Activated CD4-positive, CD25-positive, alpha-beta regulatory T cell treated with anti-CD3 and anti-CD28 coated beads, Interleukin-2, amount 50 U/mL, for 24 hours (primary cell): Measurements from ENCODE around the gene CPB2.

Source experiments
- ATAC-seq, 2 donors: fragments of 150-1000 bp; cut with Tn5 transposase; one replicate each; pipeline ENCODE4 v1.10.0; 2021; ENCODE audit warnings: mild to moderate bottlenecking in 1 of 2, moderate library complexity in 1 of 2

The CPB2 gene

GRCh38 chr13:46045424-46045823 lies 59.4 kb downstream of the CPB2 start:
- no peak for ATAC-seq

DNA sequence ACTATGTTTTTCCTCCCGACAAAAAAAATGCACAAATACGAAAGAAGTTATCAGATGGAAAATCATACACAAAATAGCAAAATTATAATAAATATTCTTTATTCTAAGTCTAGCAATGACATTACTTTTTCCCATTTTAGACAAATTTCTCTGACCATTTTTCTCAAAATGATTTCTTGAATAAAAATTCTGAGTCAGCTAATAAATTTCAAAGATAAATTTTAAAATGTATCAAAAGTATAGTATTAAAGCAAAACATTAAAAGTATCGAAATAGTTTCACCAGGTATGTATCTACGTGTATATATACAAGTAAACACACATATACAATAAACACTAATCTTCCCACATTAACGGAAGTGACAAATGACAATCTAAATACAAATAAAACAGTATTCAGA lies 61.2 kb downstream of the CPB2 start:
- no peak for ATAC-seq

DNA sequence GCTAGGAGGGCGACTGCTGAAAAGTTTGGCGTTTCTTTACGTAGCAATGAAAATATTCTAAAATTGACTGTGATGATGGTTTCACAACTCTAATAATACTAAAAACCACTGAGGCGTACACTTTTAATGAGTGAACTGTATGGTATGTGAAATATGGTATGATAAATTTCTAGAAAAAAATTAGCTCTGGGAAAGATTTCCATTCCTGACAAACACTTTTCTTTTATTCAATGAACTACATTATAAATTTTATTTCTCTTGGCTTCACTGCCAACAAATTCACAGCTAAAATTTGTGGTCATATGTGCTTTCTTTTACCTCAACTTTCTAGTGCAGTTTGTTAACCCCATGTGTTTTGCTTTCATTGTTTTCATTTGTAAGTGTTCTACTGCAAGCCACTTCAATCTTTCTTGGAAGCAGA lies 63.4 kb downstream of the CPB2 start:
- ATAC-seq, result no peak

DNA sequence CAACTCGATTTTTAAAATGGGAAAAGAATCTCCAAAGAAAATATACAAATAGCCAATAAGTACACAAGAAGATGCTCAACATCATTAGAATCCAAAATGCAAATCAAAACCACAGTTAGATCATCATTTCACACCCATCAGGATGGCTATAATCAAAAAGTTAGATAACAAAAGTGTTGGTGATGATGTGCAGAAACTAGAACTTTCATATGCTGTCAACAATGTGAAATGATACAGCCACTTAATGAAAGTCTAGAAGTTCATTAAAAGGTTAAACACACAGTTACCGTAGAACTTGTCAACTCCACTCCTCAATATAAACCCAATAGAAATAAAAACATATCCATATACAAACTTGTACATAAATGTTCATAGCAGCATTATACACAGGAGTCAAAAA lies 64.1 kb downstream of the CPB2 start:
- no peak for ATAC-seq

DNA sequence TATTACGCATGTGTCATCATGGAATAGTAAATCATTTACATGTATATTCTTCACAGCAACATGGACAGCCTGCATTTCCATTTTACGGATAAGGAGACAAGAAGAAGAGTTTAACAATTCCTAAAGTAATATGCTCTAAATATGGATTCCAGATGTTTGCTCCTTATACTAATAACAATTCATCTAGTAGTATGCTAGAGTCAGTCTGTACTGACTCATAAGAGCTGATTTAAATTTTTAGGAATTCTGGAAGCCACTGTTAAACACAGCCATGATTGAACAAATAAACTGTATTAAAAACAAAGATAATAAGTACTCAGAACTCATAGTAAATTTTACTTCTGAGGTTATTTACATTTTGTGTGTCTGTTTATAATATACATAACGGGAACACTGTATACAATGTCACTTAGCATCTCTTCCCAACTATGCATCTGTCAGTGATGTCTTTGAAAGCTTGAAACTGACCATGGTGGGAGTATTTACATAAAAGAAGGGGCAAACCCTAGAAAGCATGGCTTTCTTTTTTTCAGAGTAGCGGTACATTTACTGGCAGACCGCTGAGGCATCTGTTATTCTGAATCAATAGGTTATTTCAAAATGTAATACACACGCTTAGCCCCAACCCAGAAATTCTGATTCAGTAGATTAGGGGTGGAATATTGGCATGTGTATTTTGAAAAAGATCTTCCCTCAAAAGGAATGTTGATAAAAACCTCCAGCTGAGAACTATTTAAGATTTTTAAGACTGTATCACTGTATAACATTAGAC lies 65.2 kb downstream of the CPB2 start:
- ATAC-seq, result no peak

GRCh38 chr13:46038296-46038695 lies 66.5 kb downstream of the CPB2 start:
- ATAC-seq, result no peak

DNA sequence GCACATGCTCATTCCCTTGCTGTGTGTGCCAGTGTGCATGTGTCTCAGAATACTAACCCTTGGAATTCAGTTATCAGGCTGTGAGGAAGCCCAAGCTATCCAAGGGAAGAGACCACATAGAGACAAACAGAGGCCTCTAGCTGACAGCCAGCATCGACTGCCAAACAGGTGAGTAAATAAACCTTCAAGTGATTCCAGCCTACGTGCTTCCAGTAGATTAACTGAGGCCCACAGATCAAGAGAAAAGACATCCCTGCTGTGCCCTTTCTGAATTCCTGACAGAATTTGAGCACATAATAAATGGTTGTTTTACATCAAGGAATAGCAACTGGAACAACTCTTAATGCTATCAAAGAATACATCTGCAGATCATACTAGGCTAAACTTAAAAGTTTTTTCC lies 69.8 kb downstream of the CPB2 start:
- no peak for ATAC-seq

- no peak for ATAC-seq
Measured at GRCh38 chr13:46032341-46032740, 72.5 kb downstream of the CPB2 start.

GRCh38 chr13:46031581-46032263 lies 73.1 kb downstream of the CPB2 start:
- peak in 1 of 2 donors; percentile 38 for ATAC-seq

GRCh38 chr13:46025157-46025556 lies 79.7 kb downstream of the CPB2 start:
- ATAC-seq, result no peak

DNA sequence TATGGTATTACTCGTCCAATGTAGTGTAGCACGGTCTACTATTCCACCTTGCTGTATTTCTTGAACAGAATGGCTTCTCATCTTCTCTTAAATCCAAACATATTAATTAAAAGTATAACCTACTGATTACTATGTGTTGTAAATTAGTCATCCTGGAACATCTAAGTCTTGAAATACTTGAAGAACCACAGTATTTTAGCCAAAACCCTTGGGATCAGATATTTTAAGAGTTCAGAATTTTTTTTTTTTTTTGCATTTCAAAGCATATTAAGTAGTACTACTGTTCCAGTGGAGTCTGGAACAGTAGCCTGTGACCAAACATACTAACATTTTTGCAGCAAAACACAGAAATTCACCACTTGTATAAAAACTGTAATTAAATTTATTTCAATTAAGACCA lies 82.4 kb downstream of the CPB2 start:
- ATAC-seq, result no peak

DNA sequence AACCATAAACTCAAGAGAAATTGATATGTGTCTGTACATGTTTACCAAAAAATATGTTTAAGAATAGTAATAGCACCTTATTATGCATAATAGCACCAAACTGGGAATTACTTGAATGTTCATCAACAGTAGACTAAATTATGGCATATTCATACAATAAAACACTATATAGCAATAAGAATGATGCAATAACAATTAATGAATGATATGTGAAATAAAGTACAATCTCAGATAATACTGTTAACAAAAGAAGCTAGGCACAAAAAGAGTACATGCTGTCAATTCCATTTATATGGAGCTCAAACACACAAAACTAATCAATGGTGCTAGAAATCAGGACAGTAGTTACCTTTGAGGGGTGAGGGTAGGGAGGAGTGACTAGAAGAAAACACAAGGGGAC lies 88.6 kb downstream of the CPB2 start:
- ATAC-seq, result no peak

GRCh38 chr13:46015366-46015765 lies 89.5 kb downstream of the CPB2 start:
- ATAC-seq, result no peak

- ATAC-seq, result peak; percentile 70 to 85
Measured at GRCh38 chr13:46012404-46012803, 92.4 kb downstream of the CPB2 start.

DNA sequence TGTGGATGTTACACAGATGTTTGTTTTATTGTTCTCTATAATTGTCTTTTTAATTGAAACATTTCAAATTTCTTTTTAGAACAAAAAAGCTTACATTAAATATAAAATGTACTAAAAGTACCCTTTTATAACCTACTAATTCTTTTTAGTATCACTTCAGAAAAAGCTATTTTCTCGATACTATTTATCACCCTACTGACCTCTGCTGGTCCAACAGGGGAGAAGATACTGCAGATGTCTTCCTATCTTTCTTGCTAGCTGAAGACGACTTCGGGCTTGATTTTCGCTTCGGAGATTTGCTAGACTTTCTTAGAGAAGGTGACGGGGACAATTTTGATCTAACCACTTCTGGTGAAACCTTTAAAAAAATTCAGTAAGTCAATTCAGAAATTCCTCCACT lies 94.7 kb downstream of the CPB2 start:
- ATAC-seq, result no peak

DNA sequence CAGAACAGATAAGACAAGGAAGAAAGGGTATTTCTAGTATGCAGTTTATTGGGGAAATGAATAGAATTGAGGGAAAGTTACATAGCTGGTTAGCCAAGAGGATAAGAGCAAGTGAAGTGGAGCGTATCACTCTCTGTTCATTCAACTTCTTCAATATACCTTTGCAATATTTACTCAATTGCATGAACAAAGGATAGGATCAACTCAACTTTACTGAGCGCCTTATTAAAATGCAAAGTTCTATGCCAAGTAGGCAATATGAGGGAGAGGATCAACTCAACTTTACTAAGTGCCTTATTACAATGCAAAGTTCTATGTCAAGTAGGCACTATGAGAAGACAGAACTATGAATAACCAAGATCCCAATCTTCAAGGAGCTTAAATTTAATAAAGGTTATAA lies 96.2 kb downstream of the CPB2 start:
- no peak for ATAC-seq

DNA sequence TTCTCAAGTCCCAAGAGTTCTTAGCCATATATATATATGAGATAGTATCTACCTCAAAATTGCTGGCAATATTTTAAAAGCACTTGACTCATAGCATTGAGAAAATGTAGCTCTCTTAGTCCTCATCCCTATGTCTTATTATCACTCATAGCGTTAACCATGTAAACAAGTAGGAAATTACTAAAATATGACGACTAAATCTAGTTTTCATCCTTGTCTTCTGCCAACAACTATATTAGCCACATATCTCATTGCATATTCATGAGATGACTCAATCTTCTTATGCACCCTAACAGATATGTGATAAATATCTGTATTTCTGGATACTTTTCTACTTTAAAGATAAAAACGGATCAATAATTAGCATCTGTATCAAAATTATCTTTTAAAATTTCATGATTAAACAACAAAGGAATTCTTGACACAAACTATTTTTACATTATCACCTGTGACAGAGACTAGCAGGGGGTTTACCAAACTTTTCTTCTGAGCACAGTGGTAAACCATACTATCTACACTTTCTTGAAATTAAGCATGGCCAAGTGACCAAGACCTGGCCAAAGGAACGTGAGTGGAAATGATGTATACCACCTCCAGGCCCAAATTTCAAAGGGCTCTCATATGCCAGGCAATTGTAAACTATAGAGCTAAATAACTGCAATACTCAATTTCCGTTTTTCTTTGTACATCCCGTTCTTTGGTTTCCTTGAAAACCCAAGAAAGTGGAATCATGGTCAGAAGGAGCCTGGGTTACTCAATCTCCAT lies 98.0 kb downstream of the CPB2 start:
- ATAC-seq, result peak; percentile 56

DNA sequence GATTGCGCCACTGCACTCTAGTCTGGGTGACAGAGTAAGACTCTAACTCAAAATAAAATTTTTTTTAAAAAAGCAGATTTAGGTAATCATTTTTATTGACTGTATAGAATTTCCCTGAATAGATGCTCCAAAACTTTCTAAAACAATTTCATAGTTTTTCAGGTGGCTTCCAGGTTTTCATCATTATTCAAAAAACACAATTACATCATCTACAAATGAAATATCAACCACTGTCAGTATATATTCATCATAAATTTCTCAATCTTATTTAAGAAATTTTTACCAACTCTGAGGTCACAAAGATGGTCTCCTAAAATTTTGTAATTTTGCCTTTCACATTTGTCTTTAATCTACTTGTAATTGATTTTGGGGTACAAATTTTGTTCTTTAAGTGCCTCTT lies 100.3 kb downstream of the CPB2 start:
- ATAC-seq, result no peak
